GM12878 (cell line): ENCODE data around the gene THY1.

ENCODE experiments used
- CUX1 ChIP-seq: IDR thresholded peaks from 2 replicates; pipeline ENCODE4 v1.6.1; 2012; ENCODE audit warnings: improper control_type of control experiment, low read depth, low read length; ENCODE audit not compliant: insufficient replicate concordance
- POLR2AphosphoS5 ChIP-seq: IDR thresholded peaks from 2 replicates; pipeline ENCODE4 v1.6.1; 2011; ENCODE audit warnings: mild to moderate bottlenecking, low read length, inconsistent platforms
- RAD51 ChIP-seq: fragments of 450-650 bp; IDR thresholded peaks from 2 replicates; pipeline ENCODE4 v1.6.1; 2016; ENCODE audit warnings: moderate library complexity, mild to moderate bottlenecking, inconsistent platforms
- RCOR1 ChIP-seq: conservative IDR thresholded peaks from 2 replicates; pipeline ENCODE4 v1.6.1; 2012; ENCODE audit warnings: low read depth, low read length, improper control_type of control experiment
- RFX5 ChIP-seq: IDR thresholded peaks from 2 replicates; pipeline ENCODE4 v1.6.1; 2011; ENCODE audit warnings: low read depth, low read length, improper control_type of control experiment

- no peak for TF ChIP-seq CUX1
- TF ChIP-seq RAD51 = no peak
- TF ChIP-seq RFX5 = no peak
- TF ChIP-seq POLR2AphosphoS5 = no peak
- TF ChIP-seq RCOR1 = no peak
These were observed 3.0 kb downstream of the THY1 start for GRCh38 chr11:119419834-119420492.
